KOPT-K1 (cell line): ENCODE measurements around the gene CP.
A peak's percentile ranks its signal among the peaks of the same experiment; 100 is the strongest.

Source experiments
- H3K27ac ChIP-seq: fragments of 200-600 bp; sonication (generic); 2 replicates; pipeline ENCODE4 v1.5.1; 2016; ENCODE audit warnings: antibody characterized with exemption, mild to moderate bottlenecking, low read depth, low read length; ENCODE audit not compliant: poor library complexity, severe bottlenecking
- H3K36me3 ChIP-seq: fragments of 200-600 bp; sonication (generic); 2 replicates; pipeline ENCODE4 v1.5.1; 2017; ENCODE audit warnings: antibody characterized with exemption, mild to moderate bottlenecking, low read length, moderate library complexity; ENCODE audit not compliant: insufficient read depth
- H3K9me3 ChIP-seq: fragments of 200-600 bp; sonication (generic); 2 replicates; pipeline ENCODE4 v1.5.1; 2017; ENCODE audit warnings: antibody characterized with exemption, low read length, mild to moderate bottlenecking; ENCODE audit not compliant: insufficient read depth, poor library complexity, severe bottlenecking

The CP gene

GRCh38 chr3:149129326-149130205 lies 92.1 kb downstream of the CP start, which contains the start of gene HPS3:
HPS3 (plus strand) TSS chr3:149129638; CDS start chr3:149129724, 86 bp downstream.
- Histone ChIP-seq H3K9me3 (no peaks in the 10 kb centered on the region), H3K27ac (peak within 1 kb of the TSS; percentile 64), H3K36me3 (peaks cover 8% of the 10 kb centered on the region; the same call in 1 of the 2 replicates)

GRCh38 chr3:149128821-149129220 lies 92.8 kb downstream of the CP start:
- H3K27ac ChIP-seq: peak overlapping the region; percentile 64
- no peaks in the 10 kb centered on the region for H3K9me3 ChIP-seq
- H3K36me3 ChIP-seq: peaks cover 3% of the 10 kb centered on the region; the same call in 1 of the 2 replicates

- H3K27ac ChIP-seq: no peak overlapping the region
- H3K9me3 ChIP-seq: no peaks in the 10 kb centered on the region
- H3K36me3 ChIP-seq: no peaks in the 10 kb centered on the region
Measured at GRCh38 chr3:149122721-149123578, 98.7 kb downstream of the CP start.
